AG04450 (cell line): Measurements from ENCODE around the gene TSHZ1. TPM values are rescaled to one million over a fixed set of nuclear protein-coding genes. Genes with fewer than 3 reads are reported as not detected.

ENCODE experiments used
- CTCF ChIA-PET: fragments of 300-600, 350-600 bp; formaldehyde crosslinking; extraction: SDS; loops from one replicate; lab custom pipeline; 2022; ENCODE audit warnings: antibody characterized with exemption, inconsistent platforms; lab: Charles Lee
- POLR2A ChIA-PET: fragments of 350-600 bp; formaldehyde crosslinking; extraction: SDS; loops from one replicate; lab custom pipeline; 2021; ENCODE audit warnings: antibody characterized with exemption, inconsistent platforms; lab: Yijun Ruan, JAX
- DNase-seq: peaks from one replicate; pipeline ENCODE4 v3.0.0-alpha.2; 2011; ENCODE audit warnings: low read depth, low spot score
- H3K27ac ChIP-seq: one replicate; pipeline ENCODE4 v1.5.1; 2012; ENCODE audit warnings: low read depth, low read length, control low read depth
- H3K27me3 ChIP-seq: one replicate; pipeline ENCODE4 v1.6.0; 2012; ENCODE audit warnings: low read length; ENCODE audit not compliant: control insufficient read depth, insufficient read depth
- H3K4me3 ChIP-seq: 2 replicates; pipeline ENCODE4 v1.5.1; 2011; ENCODE audit warnings: mild to moderate bottlenecking, low read depth, low read length, control low read depth
- H3K9me3 ChIP-seq: 2 replicates; pipeline ENCODE4 v1.5.1; 2012; ENCODE audit warnings: low read length; ENCODE audit not compliant: control insufficient read depth, insufficient read depth
- CTCF ChIP-seq: IDR thresholded peaks from 2 replicates; pipeline ENCODE4 v1.5.1; 2011; ENCODE audit warnings: low read depth, low read length, control low read depth, inconsistent platforms
- polyA plus RNA-seq: library from polyadenylated mRNA; depleted of rRNA; stranded (reverse); fragments of >200 nt; gene quantifications from 2 replicates; pipeline ENCODE4 v1.2.3, GENCODE V29; 2011

Gene TSHZ1
- polyA plus RNA-seq, 1 experiment = 3.9 TPM

- CTCF ChIA-PET = no interaction called here
- H3K27ac ChIP-seq = no peak overlapping the region
- no peak for DNase-seq
Measured at GRCh38 chr18:75218065-75218923, 7.7 kb downstream of the TSHZ1 start.

DNA sequence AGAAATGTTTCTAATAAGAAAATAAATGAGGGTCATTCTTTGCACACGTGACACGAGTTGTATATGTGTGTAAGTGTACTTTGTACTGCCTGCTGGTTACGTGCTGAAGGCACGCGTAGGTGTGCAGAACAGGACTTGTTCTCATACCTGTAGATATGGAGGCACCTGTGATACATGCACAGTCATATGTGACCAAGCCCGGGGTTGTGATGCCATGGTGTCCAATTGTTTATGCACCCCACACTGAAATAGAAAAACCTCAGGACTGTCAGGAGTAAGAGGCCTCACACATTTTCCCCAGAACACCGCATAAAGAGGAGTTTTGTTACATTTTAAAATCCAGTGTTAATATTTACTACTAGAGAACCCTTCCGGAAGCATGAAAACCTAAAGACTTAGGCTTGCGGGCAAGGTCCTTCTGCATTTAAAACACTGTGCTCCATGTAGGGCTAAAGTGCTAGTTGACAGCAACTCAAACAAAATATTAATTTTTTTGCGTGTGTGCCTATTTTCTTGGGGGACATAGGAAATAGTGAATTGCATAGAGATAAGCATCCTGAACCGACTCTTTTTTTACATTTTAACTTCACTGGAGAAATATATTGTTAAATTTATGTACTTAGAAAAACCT, 9.3 kb downstream of the TSHZ1 start:
- no peak for DNase-seq
- Histone ChIP-seq H3K27me3 (no peaks in the 10 kb centered on the region), H3K9me3 (no peaks in the 10 kb centered on the region), H3K27ac (no peak overlapping the region), H3K4me3 (no peak overlapping the region)
- CTCF ChIA-PET = no interaction called here
- POLR2A ChIA-PET = no interaction called here
- no peak for TF ChIP-seq CTCF

More at GRCh38 chr18:75218065-75218923, 7.7 kb downstream of the TSHZ1 start:
- TF ChIP-seq CTCF = no peak
- H3K9me3 ChIP-seq = no peaks in the 10 kb centered on the region
- POLR2A ChIA-PET = no interaction called here
- no peak overlapping the region for H3K4me3 ChIP-seq
- no peaks in the 10 kb centered on the region for H3K27me3 ChIP-seq

GRCh38 chr18:75220551-75221355, 10.2 kb downstream of the TSHZ1 start:
- H3K4me3 ChIP-seq = no peak overlapping the region
- no peaks in the 10 kb centered on the region for H3K9me3 ChIP-seq
- POLR2A ChIA-PET = no interaction called here
- CTCF ChIA-PET = no interaction called here
- no peak for TF ChIP-seq CTCF
- no peaks in the 10 kb centered on the region for H3K27me3 ChIP-seq
- H3K27ac ChIP-seq = no peak overlapping the region
- DNase-seq = no peak

DNA sequence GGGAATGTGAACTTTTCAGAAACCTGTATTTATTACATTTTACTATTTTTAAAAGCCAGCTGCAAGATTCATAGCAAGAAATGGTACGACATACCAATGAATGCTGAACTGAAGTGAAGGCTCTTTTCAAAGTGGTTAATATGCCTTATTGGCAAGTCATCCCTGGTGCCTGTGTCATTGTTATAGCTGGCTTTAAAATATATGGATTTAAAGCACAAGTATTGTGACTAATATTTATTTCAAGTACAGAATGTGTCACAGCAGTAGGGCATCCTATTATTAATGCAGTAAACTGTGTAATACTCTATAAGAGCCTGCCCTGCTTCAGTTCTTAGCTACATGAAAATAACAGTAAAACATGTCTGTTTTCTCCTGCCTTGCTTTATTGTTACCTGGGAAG, 10.8 kb downstream of the TSHZ1 start:
- H3K4me3 ChIP-seq = no peak overlapping the region
- ChIA-PET POLR2A (no interaction called here), CTCF (interaction anchor here (0.6 kb wide), 1 partner anchor 670 kb away, joined by 4 read pairs; no protein-coding TSS in a partner anchor)
- no peaks in the 10 kb centered on the region for H3K9me3 ChIP-seq
- TF ChIP-seq CTCF = no peak
- DNase-seq = no peak
- no peak overlapping the region for H3K27ac ChIP-seq
- no peaks in the 10 kb centered on the region for H3K27me3 ChIP-seq
